ENCODE results near the gene TPST1.

Gene TPST1

GRCh38 chr7:66353547-66353946, 148.4 kb downstream of the TPST1 start:
- no peak for TF ChIP-seq GATA3 (IDR thresholded peaks at IDR 0.05; ENCODE audit: low read depth, low read length)

- TF ChIP-seq GATA2 (IDR thresholded peaks at IDR 0.05; ENCODE audit: low read depth, low read length) (no peak), GATA3 (IDR thresholded peaks at IDR 0.05; ENCODE audit: low read depth, low read length) (no peak)
Observed at GRCh38 chr7:66355756-66356155, 150.6 kb downstream of the TPST1 start.

- TF ChIP-seq GATA3 (IDR thresholded peaks at IDR 0.05; ENCODE audit: low read depth, low read length) (no peak), GATA2 (IDR thresholded peaks at IDR 0.05; ENCODE audit: low read depth, low read length) (no peak)
Observed at GRCh38 chr7:66356277-66356721, 151.2 kb downstream of the TPST1 start.

GRCh38 chr7:66357087-66357486, 152.0 kb downstream of the TPST1 start:
- no peak for TF ChIP-seq GATA2 (IDR thresholded peaks at IDR 0.05; ENCODE audit: low read depth, low read length)
- no peak for TF ChIP-seq GATA3 (IDR thresholded peaks at IDR 0.05; ENCODE audit: low read depth, low read length)

- no peak for TF ChIP-seq GATA3 (IDR thresholded peaks at IDR 0.05; ENCODE audit: low read depth, low read length)
- no peak for TF ChIP-seq GATA2 (IDR thresholded peaks at IDR 0.05; ENCODE audit: low read depth, low read length)
Observed at GRCh38 chr7:66359656-66360211, 154.6 kb downstream of the TPST1 start.

- TF ChIP-seq GATA2 (IDR thresholded peaks at IDR 0.05; ENCODE audit: low read depth, low read length), result no peak
- no peak for TF ChIP-seq GATA3 (IDR thresholded peaks at IDR 0.05; ENCODE audit: low read depth, low read length)
Observed at GRCh38 chr7:66362136-66362535, 157.0 kb downstream of the TPST1 start.

- TF ChIP-seq GATA2 (IDR thresholded peaks at IDR 0.05; ENCODE audit: low read depth, low read length) (no peak), GATA3 (IDR thresholded peaks at IDR 0.05; ENCODE audit: low read depth, low read length) (no peak)
Observed at GRCh38 chr7:66363635-66364034, 158.5 kb downstream of the TPST1 start.

GRCh38 chr7:66371096-66371824, 166.1 kb downstream of the TPST1 start:
- no peak for TF ChIP-seq GATA2 (IDR thresholded peaks at IDR 0.05; ENCODE audit: low read depth, low read length)
- no peak for TF ChIP-seq GATA3 (IDR thresholded peaks at IDR 0.05; ENCODE audit: low read depth, low read length)

- TF ChIP-seq GATA2 (IDR thresholded peaks at IDR 0.05; ENCODE audit: low read depth, low read length) (no peak), GATA3 (IDR thresholded peaks at IDR 0.05; ENCODE audit: low read depth, low read length) (no peak)
Observed at GRCh38 chr7:66376264-66376945, 171.3 kb downstream of the TPST1 start.

- TF ChIP-seq GATA3 (IDR thresholded peaks at IDR 0.05; ENCODE audit: low read depth, low read length) (no peak), GATA2 (IDR thresholded peaks at IDR 0.05; ENCODE audit: low read depth, low read length) (no peak)
Observed at GRCh38 chr7:66377045-66377444, 171.9 kb downstream of the TPST1 start.

- TF ChIP-seq GATA3 (IDR thresholded peaks at IDR 0.05; ENCODE audit: low read depth, low read length), result no peak
- no peak for TF ChIP-seq GATA2 (IDR thresholded peaks at IDR 0.05; ENCODE audit: low read depth, low read length)
Observed at GRCh38 chr7:66377714-66378113, 172.6 kb downstream of the TPST1 start.

- no peak for TF ChIP-seq GATA3 (IDR thresholded peaks at IDR 0.05; ENCODE audit: low read depth, low read length)
- TF ChIP-seq GATA2 (IDR thresholded peaks at IDR 0.05; ENCODE audit: low read depth, low read length), result no peak
Observed at GRCh38 chr7:66379542-66380160, 174.5 kb downstream of the TPST1 start.

- TF ChIP-seq GATA3 (IDR thresholded peaks at IDR 0.05; ENCODE audit: low read depth, low read length), result no peak
- no peak for TF ChIP-seq GATA2 (IDR thresholded peaks at IDR 0.05; ENCODE audit: low read depth, low read length)
Observed at GRCh38 chr7:66380272-66380888, 175.2 kb downstream of the TPST1 start.

GRCh38 chr7:66399566-66399965, 194.4 kb downstream of the TPST1 start:
- TF ChIP-seq GATA2 (IDR thresholded peaks at IDR 0.05; ENCODE audit: low read depth, low read length) (no peak), GATA3 (IDR thresholded peaks at IDR 0.05; ENCODE audit: low read depth, low read length) (no peak)
